Endodermal cell (in vitro differentiated cells): ENCODE data around the gene ETV6. TPM values are rescaled to one million over a fixed set of nuclear protein-coding genes. Genes with fewer than 3 reads are reported as not detected.
A peak's percentile ranks its signal among the peaks of the same experiment; 100 is the strongest.

ENCODE experiments used
- DNase-seq: peaks from one replicate; pipeline ENCODE4 v3.0.0-alpha.2; 2017
- H3K27ac ChIP-seq: 2 replicates; pipeline ENCODE4 v1.5.1; 2013; ENCODE audit warnings: mild to moderate bottlenecking, low read depth, low read length, moderate library complexity
- H3K27me3 ChIP-seq: 2 replicates; pipeline ENCODE4 v1.6.1; 2013; ENCODE audit warnings: mild to moderate bottlenecking, low read length, moderate library complexity; ENCODE audit not compliant: insufficient read depth, control insufficient read depth, poor library complexity, severe bottlenecking
- H3K36me3 ChIP-seq: 2 replicates; pipeline ENCODE4 v1.7.0; 2013; ENCODE audit warnings: mild to moderate bottlenecking, low read length, moderate library complexity; ENCODE audit not compliant: control insufficient read depth, insufficient read depth
- H3K4me1 ChIP-seq: one replicate; pipeline ENCODE4 v1.7.0; 2013; ENCODE audit warnings: low read length; ENCODE audit not compliant: control insufficient read depth, insufficient read depth
- H3K4me3 ChIP-seq: 2 replicates; pipeline ENCODE4 v1.5.1; 2013; ENCODE audit warnings: mild to moderate bottlenecking, low read length, moderate library complexity
- H3K9ac ChIP-seq: 2 replicates; pipeline ENCODE4 v1.6.1; 2013; ENCODE audit warnings: mild to moderate bottlenecking, low read length, moderate library complexity; ENCODE audit not compliant: poor library complexity, severe bottlenecking; ENCODE audit errors: extremely low read depth
- H3K9me3 ChIP-seq: 2 replicates; pipeline ENCODE4 v1.6.1; 2013; ENCODE audit warnings: mild to moderate bottlenecking, low read length, moderate library complexity; ENCODE audit not compliant: control insufficient read depth
- H3K27ac Mint-ChIP-seq: 2 replicates; pipeline ENCODE4 v1.8.0; 2020; ENCODE audit warnings: mixed read lengths
- H3K27me3 Mint-ChIP-seq: 2 replicates; pipeline ENCODE4 v1.8.0; 2021; ENCODE audit warnings: mild to moderate bottlenecking, mixed read lengths; ENCODE audit not compliant: insufficient read depth
- H3K36me3 Mint-ChIP-seq: 2 replicates; pipeline ENCODE4 v1.8.0; 2020; ENCODE audit warnings: low read depth, mixed read lengths
- H3K4me1 Mint-ChIP-seq: 2 replicates; pipeline ENCODE4 v1.8.0; 2020; ENCODE audit warnings: mixed read lengths
- H3K4me3 Mint-ChIP-seq: 2 replicates; pipeline ENCODE4 v1.8.0; 2020; ENCODE audit warnings: mild to moderate bottlenecking, moderate library complexity, mixed read lengths
- H3K9me3 Mint-ChIP-seq: 2 replicates; pipeline ENCODE4 v1.8.0; 2020; ENCODE audit warnings: mild to moderate bottlenecking, mixed read lengths
- CTCF ChIP-seq: fragments of 200-600 bp; sonication (generic); conservative IDR thresholded peaks from 2 replicates; pipeline ENCODE4 v1.5.0; 2021; ENCODE audit warnings: antibody characterized with exemption, mild to moderate bottlenecking
- WGBS, 2 experiments: methylation state at CpG; one replicate each; pipeline versions ENCODE4 v1.1.5 to v1.1.7; 2013; ENCODE audit warnings: missing lambda C conversion rate in 2 of 2, mixed read lengths in 1 of 2; ENCODE audit not compliant: insufficient coverage in 1 of 2, insufficient read length in 1 of 2; 5-methylcytosine and 5-hydroxymethylcytosine counted together
- total RNA-seq, 2 donors: library from RNA; stranded (reverse); fragmentation: NEBNext Ultra II Directional in 1 of 2; extraction: Animal tissue kit (Norgen Biotek cat#: 25700) in 1 of 2; gene quantifications; 2 replicates in 1 of 2; 3 replicates in 1 of 2; pipeline ENCODE4 v1.2.1, GENCODE V29; 2021

Gene ETV6
- total RNA-seq, 2 donors from 2014 or later = 9.3 to 22.1 TPM

- Histone ChIP-seq H3K4me1 (no peaks in the 10 kb centered on the region), H3K36me3 (peaks cover 6% of the 10 kb centered on the region), H3K4me3 (no peak overlapping the region), H3K27me3 (no peaks in the 10 kb centered on the region), H3K9me3 (no peaks in the 10 kb centered on the region), H3K27ac (no peak overlapping the region), H3K9ac (no peak overlapping the region)
- no peaks in the 10 kb centered on the region for H3K27me3 Mint-ChIP-seq
- no peak overlapping the region for H3K4me3 Mint-ChIP-seq
- peaks cover 23% of the 10 kb centered on the region for H3K36me3 Mint-ChIP-seq
- TF ChIP-seq CTCF = no peak
- no peak overlapping the region for H3K27ac Mint-ChIP-seq
- H3K4me1 Mint-ChIP-seq = peaks cover 1% of the 10 kb centered on the region
- no peaks in the 10 kb centered on the region for H3K9me3 Mint-ChIP-seq
- WGBS, 2 experiments = 75 to 92% methylated on average over 2 of the region's 2 CpGs
- DNase-seq = no peak
Observed at GRCh38 chr12:11838403-11838802, 188.9 kb downstream of the ETV6 start.

DNA sequence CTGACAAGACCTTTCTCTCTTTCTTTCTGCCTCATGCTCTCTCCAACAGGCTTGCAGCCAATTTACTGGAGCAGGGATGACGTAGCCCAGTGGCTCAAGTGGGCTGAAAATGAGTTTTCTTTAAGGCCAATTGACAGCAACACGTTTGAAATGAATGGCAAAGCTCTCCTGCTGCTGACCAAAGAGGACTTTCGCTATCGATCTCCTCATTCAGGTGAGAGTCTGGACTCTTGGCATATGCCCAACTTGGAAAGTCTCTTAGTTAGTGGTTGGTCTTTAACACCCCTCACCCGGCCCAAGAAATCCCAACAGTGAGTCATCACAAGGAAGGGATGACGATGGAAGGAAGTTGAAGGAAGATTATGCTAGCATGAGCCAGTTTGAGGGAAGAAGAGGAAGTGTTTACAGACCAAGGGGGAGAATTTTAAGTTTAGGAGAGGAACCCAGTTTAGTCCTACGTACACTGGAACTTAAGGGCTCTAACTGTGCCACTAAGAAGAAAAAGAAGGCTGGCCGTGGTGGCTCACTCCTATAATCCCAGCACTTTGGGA is 189.7 kb downstream of the ETV6 start:
- Histone ChIP-seq H3K4me3 (no peak overlapping the region), H3K27ac (no peak overlapping the region), H3K27me3 (no peaks in the 10 kb centered on the region), H3K36me3 (peaks cover 6% of the 10 kb centered on the region), H3K9ac (no peak overlapping the region), H3K9me3 (no peaks in the 10 kb centered on the region), H3K4me1 (no peaks in the 10 kb centered on the region)
- no peak for TF ChIP-seq CTCF
- Mint-ChIP-seq H3K9me3 (no peaks in the 10 kb centered on the region), H3K4me1 (no peaks in the 10 kb centered on the region), H3K36me3 (peaks cover 23% of the 10 kb centered on the region), H3K27ac (no peak overlapping the region), H3K4me3 (no peak overlapping the region), H3K27me3 (no peaks in the 10 kb centered on the region)
- 88 to 93% methylated on average over 8 of the region's 8 CpGs for WGBS, 2 experiments
- DNase-seq = no peak

- Histone ChIP-seq H3K27ac (no peak overlapping the region), H3K9me3 (no peaks in the 10 kb centered on the region), H3K4me3 (no peak overlapping the region), H3K27me3 (no peaks in the 10 kb centered on the region), H3K9ac (no peak overlapping the region), H3K4me1 (no peaks in the 10 kb centered on the region), H3K36me3 (peaks cover 10% of the 10 kb centered on the region)
- no peaks in the 10 kb centered on the region for H3K9me3 Mint-ChIP-seq
- no peaks in the 10 kb centered on the region for H3K27me3 Mint-ChIP-seq
- no peak overlapping the region for H3K27ac Mint-ChIP-seq
- DNase-seq = peak; percentile 30
- H3K36me3 Mint-ChIP-seq = peaks cover 25% of the 10 kb centered on the region
- TF ChIP-seq CTCF = no peak
- 92 to 94% methylated on average over 7 to 8 of the region's 8 CpGs for WGBS, 2 experiments
- no peak overlapping the region for H3K4me3 Mint-ChIP-seq
- H3K4me1 Mint-ChIP-seq = no peaks in the 10 kb centered on the region
Observed at GRCh38 chr12:11840366-11840765, 190.9 kb downstream of the ETV6 start.
